Stomach smooth muscle (tissue), 2 donors: ENCODE results near the gene PRG3.

ENCODE experiments used
- H3K27ac ChIP-seq: one replicate; pipeline ENCODE4 v1.7.0; 2013; ENCODE audit warnings: mild to moderate bottlenecking, low read length, inconsistent platforms
- H3K27me3 ChIP-seq, 2 donors: one replicate each; pipeline ENCODE4 v1.7.0; 2013; ENCODE audit warnings: low read length in 2 of 2; ENCODE audit not compliant: insufficient read depth in 2 of 2, control insufficient read depth in 1 of 2
- H3K36me3 ChIP-seq, 2 donors: one replicate each; pipeline ENCODE4 v1.7.0; 2013; ENCODE audit warnings: low read length in 2 of 2; ENCODE audit not compliant: control insufficient read depth in 2 of 2, insufficient read depth in 2 of 2
- H3K4me1 ChIP-seq: one replicate; pipeline ENCODE4 v1.7.0; 2013; ENCODE audit warnings: low read length; ENCODE audit not compliant: control insufficient read depth, insufficient read depth
- H3K4me3 ChIP-seq, 2 donors: one replicate each; pipeline ENCODE4 v1.7.0; 2013; ENCODE audit warnings: low read length in 2 of 2
- H3K9ac ChIP-seq, 2 donors: one replicate each; pipeline ENCODE4 v1.7.0; 2013; ENCODE audit warnings: low read length in 2 of 2, mild to moderate bottlenecking in 1 of 2
- H3K9me3 ChIP-seq, 2 donors: one replicate each; pipeline ENCODE4 v1.7.0; 2013; ENCODE audit warnings: low read length in 2 of 2; ENCODE audit not compliant: control insufficient read depth in 2 of 2
- donor health status: healthy.
- donor health status: Pancreatic carcinoma.

PRG3 gene

GRCh38 chr11:57422669-57423068 lies 41.7 kb upstream of the PRG3 start:
- H3K27ac ChIP-seq: no peak overlapping the region
- no peak overlapping the region for H3K9ac ChIP-seq
- peaks cover 38% of the 10 kb centered on the region for H3K4me1 ChIP-seq
- H3K27me3 ChIP-seq: no peaks in the 10 kb centered on the region
- peaks cover 10 to 20% of the 10 kb centered on the region in 2 donors for H3K36me3 ChIP-seq
- H3K9me3 ChIP-seq: no peaks in the 10 kb centered on the region
- H3K4me3 ChIP-seq: no peak overlapping the region

GRCh38 chr11:57421805-57422204 lies 40.9 kb upstream of the PRG3 start:
- Histone ChIP-seq H3K9me3 (no peaks in the 10 kb centered on the region), H3K27ac (no peak overlapping the region), H3K9ac (no peak overlapping the region), H3K4me1 (peaks cover 29% of the 10 kb centered on the region), H3K4me3 (no peak overlapping the region), H3K27me3 (no peaks in the 10 kb centered on the region), H3K36me3 (peaks cover 19 to 28% of the 10 kb centered on the region in 2 donors)

DNA sequence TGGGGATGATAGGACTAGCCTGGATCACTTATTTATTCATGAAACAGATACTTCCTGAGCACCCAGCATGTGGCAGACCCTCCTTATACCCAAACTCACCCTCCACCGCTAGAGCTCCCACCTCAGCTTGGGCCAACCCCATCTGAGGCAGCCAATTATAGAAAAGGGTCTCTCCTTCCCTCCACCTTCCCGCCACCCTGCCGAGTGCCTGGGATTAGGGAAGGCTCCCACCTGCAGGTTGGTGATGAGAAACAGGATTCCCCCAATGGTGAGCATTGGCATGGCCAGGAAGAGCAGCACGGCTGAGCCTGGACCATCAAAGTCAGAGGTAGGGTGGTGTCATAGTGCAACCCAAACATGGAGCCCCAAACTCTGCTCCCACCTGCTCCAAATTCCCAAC lies 40.1 kb upstream of the PRG3 start:
- Histone ChIP-seq H3K27ac (no peak overlapping the region), H3K4me3 (no peak overlapping the region), H3K9me3 (no peaks in the 10 kb centered on the region), H3K27me3 (no peaks in the 10 kb centered on the region), H3K9ac (no peak overlapping the region), H3K4me1 (peaks cover 22% of the 10 kb centered on the region), H3K36me3 (peaks cover 26 to 35% of the 10 kb centered on the region in 2 donors)

DNA sequence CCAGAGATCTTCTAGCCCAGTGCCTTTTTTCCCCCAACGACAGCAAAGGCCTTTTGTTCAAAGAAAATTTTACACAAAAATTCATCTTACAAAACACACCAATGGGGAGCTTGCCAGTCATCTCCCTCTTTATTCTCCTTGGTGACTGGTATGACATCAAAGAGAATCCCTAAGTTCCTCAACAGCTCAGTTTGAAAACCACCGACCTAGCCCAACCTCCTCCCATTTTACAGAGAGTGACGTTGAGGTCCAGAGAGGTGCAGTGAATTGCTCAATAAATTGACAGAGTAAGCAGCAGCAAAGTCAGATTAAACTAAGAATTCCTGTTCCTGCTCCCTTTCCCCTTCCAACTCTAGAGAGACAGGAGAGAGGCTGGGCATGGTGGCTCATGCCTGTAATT lies 38.2 kb upstream of the PRG3 start:
- no peaks in the 10 kb centered on the region for H3K27me3 ChIP-seq
- no peak overlapping the region for H3K4me3 ChIP-seq
- H3K4me1 ChIP-seq: peaks cover 4% of the 10 kb centered on the region
- peaks cover 40 to 50% of the 10 kb centered on the region in 2 donors for H3K36me3 ChIP-seq
- no peaks in the 10 kb centered on the region for H3K9me3 ChIP-seq
- H3K27ac ChIP-seq: no peak overlapping the region
- no peak overlapping the region for H3K9ac ChIP-seq

DNA sequence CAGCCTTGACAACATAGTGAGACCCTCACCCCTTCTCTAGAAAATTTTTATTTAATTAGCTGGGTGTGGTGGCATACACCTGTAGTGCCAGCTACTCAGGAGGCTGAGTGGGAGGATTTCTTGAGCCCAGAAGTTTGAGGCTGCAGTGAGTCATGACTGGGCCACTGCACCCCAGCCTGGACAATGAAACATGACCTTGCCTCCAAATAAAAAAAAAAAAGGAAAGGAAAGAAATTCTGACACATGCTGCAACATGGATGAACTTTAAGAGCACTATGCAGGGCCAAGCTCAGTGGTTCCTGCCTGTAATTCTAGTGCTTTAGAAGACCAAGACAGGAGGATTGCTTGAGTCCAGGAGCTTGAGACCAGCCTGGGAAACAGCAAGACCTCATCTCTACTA lies 37.2 kb upstream of the PRG3 start:
- no peak overlapping the region for H3K4me3 ChIP-seq
- H3K9ac ChIP-seq: no peak overlapping the region
- H3K36me3 ChIP-seq: peaks cover 40 to 56% of the 10 kb centered on the region in 2 donors
- H3K27me3 ChIP-seq: no peaks in the 10 kb centered on the region
- H3K27ac ChIP-seq: no peak overlapping the region
- peaks cover 2% of the 10 kb centered on the region for H3K4me1 ChIP-seq
- H3K9me3 ChIP-seq: no peaks in the 10 kb centered on the region

DNA sequence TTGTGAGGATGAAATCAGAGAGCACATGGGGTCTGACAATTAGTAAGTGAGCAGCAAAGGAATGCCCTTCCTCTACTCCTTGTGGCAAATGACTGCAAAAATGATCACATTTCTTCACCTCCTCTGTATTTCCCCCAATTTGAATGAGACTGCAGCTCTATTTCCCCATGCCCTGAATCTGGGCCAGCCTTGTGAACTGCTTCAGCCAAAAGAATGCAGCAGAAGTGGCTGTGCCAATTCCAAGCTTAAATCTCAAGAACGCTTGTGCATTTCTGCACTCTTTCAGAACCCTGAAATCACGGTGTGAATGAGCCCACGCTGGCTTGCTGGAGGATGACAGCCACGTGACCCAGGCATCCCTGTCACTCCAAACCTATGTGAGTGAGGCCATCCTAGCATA lies 36.1 kb upstream of the PRG3 start:
- Histone ChIP-seq H3K9me3 (no peaks in the 10 kb centered on the region), H3K27ac (no peak overlapping the region), H3K27me3 (no peaks in the 10 kb centered on the region), H3K4me1 (peaks cover 2% of the 10 kb centered on the region), H3K9ac (no peak overlapping the region), H3K4me3 (no peak overlapping the region), H3K36me3 (peaks cover 40 to 56% of the 10 kb centered on the region in 2 donors)

DNA sequence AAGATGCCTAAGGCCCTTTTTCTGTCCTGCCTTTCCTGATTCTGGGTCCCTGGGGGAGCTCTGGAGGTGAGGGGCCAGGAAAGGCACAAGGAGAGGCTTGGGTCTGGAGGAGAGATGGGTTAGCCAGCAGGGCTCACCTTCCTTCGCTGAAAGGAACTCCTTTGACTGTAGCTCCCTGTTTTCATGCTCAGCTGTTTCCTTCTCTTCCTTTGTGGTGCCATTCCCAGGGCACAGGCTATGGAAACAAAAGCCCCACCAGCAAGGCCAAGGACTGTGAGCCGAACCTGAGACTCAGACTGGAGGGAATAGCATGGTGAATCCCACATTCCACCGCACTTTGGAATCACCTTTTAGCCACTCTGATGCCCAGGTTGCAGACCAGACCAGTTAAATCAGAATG lies 35.5 kb upstream of the PRG3 start:
- H3K36me3 ChIP-seq: peaks cover 40 to 53% of the 10 kb centered on the region in 2 donors
- H3K4me1 ChIP-seq: peaks cover 2% of the 10 kb centered on the region
- H3K4me3 ChIP-seq: no peak overlapping the region
- no peaks in the 10 kb centered on the region for H3K27me3 ChIP-seq
- no peak overlapping the region for H3K9ac ChIP-seq
- H3K27ac ChIP-seq: no peak overlapping the region
- H3K9me3 ChIP-seq: no peaks in the 10 kb centered on the region

DNA sequence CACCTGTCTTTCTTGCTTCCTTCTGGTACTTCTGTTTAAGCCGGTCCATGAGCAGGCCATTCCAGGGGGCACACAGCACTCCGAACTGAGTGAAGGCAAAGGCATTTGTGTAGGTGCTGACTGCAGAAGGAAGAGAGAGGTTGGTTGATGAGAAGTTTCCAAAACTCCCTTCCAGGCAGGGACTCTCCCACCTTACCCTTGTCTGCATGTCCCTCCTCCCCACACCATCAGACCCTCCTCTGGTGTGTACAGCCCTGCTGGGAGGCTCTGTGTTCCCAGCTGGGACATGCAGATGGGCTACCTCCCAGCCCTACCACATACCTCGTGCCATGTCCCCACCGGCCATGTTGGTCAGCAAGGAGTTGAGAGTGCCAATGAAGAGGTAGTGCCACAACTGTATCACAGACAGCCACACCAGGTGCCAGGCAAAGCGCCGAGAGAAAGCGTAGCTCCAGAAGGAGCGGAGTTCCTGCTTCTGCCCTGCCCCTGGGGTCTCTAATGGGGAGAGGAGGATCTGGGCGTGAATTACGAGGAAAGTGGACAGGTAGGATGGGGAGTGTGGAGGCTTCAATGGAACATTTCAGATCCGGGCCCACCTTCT lies 33.8 kb upstream of the PRG3 start:
- Histone ChIP-seq H3K27me3 (no peaks in the 10 kb centered on the region), H3K9me3 (no peaks in the 10 kb centered on the region), H3K27ac (no peak overlapping the region), H3K9ac (no peak overlapping the region), H3K4me3 (no peak overlapping the region), H3K4me1 (no peaks in the 10 kb centered on the region), H3K36me3 (peaks cover 40 to 52% of the 10 kb centered on the region in 2 donors)

DNA sequence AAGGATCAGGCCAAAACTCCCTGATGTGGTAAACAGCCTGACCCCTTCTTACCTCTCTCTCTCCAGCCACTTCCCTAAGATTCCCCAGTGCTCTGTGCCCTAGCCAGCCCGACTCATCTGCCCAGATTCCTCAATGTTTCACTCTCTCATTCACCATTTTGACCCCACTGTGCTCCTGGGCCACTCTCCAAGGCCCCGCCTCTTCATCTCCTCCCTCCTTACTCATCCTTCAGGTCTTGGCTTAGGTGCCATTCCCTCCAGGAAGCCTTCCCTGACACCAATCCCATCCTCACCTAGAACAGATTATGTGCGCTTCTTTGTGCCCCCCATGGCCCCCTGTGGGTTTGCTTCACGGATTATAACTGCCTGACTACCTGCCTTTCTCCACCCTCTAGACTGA lies 32.7 kb upstream of the PRG3 start:
- H3K9me3 ChIP-seq: no peaks in the 10 kb centered on the region
- no peak overlapping the region for H3K4me3 ChIP-seq
- no peak overlapping the region for H3K27ac ChIP-seq
- H3K36me3 ChIP-seq: peaks cover 47 to 60% of the 10 kb centered on the region in 2 donors
- H3K27me3 ChIP-seq: no peaks in the 10 kb centered on the region
- H3K9ac ChIP-seq: no peak overlapping the region
- no peaks in the 10 kb centered on the region for H3K4me1 ChIP-seq

DNA sequence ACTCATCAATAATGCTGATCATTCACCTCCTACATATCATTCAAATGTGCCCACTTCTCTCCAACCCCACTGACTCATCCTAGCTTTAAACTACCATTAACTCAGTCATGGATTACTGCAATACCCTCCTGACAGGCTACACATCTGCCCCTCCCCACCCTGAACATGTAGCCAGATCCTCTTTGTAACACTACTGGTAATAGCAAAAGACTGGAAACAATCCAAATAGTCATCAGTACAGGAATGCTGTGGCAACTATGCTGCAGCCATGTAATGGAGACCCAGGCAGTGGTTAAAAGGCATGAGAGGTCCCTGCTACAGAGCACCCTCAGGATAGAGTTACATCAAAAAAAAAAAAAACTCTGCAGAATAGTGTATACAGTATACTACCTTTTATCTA lies 29.3 kb upstream of the PRG3 start:
- Histone ChIP-seq H3K27ac (no peak overlapping the region), H3K4me1 (no peaks in the 10 kb centered on the region), H3K9me3 (no peaks in the 10 kb centered on the region), H3K4me3 (no peak overlapping the region), H3K27me3 (no peaks in the 10 kb centered on the region), H3K9ac (no peak overlapping the region), H3K36me3 (peaks cover 41 to 55% of the 10 kb centered on the region in 2 donors)

GRCh38 chr11:57409321-57410100 lies 28.6 kb upstream of the PRG3 start:
- Histone ChIP-seq H3K9me3 (no peaks in the 10 kb centered on the region), H3K4me3 (no peak overlapping the region), H3K27me3 (no peaks in the 10 kb centered on the region), H3K4me1 (no peaks in the 10 kb centered on the region), H3K27ac (no peak overlapping the region), H3K36me3 (peaks cover 34 to 48% of the 10 kb centered on the region in 2 donors), H3K9ac (no peak overlapping the region)
